Gastrocnemius medialis (tissue), 4 donors: ENCODE measurements around the gene FKBP11.

Experiments
- POLR2A ChIP-seq, 2 donors: fragments of 450-650 bp; IDR thresholded peaks; one replicate each; pipeline ENCODE4 v1.6.1; 2017; ENCODE audit warnings: antibody characterized with exemption in 2 of 2, mild to moderate bottlenecking in 2 of 2, moderate library complexity in 2 of 2
- TF ChIP-seq, protein P1 (sequence below), 5 experiments: fragments of 450-650 bp in 3 of 5; fragments of 200-600 bp in 2 of 5; sonication (generic) in 2 of 5; IDR thresholded peaks in 4 of 5; conservative IDR thresholded peaks in 1 of 5; 1 replicate in 4 of 5; 2 replicates in 1 of 5; pipeline ENCODE4 v1.5.1; 2016 to 2019; ENCODE audit warnings: antibody characterized with exemption in 5 of 5, mild to moderate bottlenecking in 3 of 5, moderate library complexity in 3 of 5

DNA sequence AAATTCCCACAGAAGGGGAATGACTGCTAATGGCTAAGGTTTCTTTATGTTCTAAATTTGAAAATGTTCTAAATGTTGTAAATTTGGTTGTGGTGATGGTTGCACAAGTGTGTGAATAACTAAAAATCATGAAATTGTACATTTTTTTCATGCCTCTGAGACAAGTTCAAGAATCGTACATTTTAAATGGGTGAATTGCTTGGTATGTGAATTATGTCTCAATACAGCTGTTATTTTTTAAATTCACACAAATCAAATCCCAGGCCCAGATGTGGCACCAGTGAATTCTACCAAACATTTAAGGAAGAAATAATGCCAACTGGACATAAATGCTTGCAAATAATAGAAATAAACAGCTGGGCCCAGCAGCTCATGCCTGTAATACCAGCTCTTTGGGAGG, 31.0 kb downstream of the FKBP11 start:
- TF ChIP-seq, protein P1, sequence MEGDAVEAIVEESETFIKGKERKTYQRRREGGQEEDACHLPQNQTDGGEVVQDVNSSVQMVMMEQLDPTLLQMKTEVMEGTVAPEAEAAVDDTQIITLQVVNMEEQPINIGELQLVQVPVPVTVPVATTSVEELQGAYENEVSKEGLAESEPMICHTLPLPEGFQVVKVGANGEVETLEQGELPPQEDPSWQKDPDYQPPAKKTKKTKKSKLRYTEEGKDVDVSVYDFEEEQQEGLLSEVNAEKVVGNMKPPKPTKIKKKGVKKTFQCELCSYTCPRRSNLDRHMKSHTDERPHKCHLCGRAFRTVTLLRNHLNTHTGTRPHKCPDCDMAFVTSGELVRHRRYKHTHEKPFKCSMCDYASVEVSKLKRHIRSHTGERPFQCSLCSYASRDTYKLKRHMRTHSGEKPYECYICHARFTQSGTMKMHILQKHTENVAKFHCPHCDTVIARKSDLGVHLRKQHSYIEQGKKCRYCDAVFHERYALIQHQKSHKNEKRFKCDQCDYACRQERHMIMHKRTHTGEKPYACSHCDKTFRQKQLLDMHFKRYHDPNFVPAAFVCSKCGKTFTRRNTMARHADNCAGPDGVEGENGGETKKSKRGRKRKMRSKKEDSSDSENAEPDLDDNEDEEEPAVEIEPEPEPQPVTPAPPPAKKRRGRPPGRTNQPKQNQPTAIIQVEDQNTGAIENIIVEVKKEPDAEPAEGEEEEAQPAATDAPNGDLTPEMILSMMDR (IDR thresholded peaks at IDR 0.05 in 4 of 5, conservative IDR thresholded peaks at IDR 0.05 in 1 of 5), result no peak
- no peak for TF ChIP-seq POLR2A (IDR thresholded peaks at IDR 0.05)
